GM18520 (cell line): ENCODE results near the gene RYR3.
"Not testable (repeated sequence)": the region's sequence is repeated elsewhere in the genome, so short reads cannot be mapped to it uniquely, and the experiment has no call there.

Experiments used
- ATAC-seq: cut with Tn5 transposase; IDR thresholded peaks from one replicate; pipeline ENCODE4 v1.9.1; 2021; ENCODE audit not compliant: unreplicated experiment

The RYR3 gene

DNA sequence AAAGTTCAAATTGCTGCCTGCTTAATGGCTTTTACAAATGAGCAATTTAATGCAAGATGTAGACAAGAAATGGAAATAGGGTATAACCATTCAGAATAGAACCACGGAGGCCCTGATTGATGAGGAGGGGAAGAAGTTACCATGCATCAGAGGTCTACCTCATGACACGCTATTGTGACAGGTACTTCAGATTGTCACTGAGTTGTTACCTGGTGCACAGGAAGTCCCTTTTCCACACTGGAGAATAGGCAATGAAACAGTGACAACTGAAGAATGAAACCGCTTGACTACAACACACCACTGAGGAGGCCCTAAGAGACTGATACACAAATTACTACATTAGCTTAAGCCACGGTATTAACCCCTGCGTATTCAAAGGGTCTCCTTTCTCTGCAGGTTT, 251.2 kb downstream of the RYR3 start:
- no peak for ATAC-seq

DNA sequence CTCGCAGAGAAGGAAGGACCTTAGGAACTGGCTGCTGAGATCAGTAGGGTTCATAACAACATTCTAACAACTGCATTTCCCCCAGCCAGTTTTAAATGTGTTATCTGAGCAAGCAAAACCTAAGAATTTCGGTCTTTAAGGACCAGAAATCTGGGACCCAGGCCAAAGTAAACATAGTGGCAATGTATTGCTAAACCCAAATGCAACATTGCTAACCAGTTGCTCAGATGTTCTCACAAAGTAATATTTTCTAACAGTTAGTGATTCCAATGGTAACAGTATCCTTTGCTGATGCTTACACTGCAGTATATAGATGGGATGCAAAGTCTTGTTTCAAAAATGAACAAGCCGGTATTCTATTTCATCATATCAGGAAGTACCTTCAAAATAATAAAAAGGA, 254.3 kb downstream of the RYR3 start:
- no peak for ATAC-seq

DNA sequence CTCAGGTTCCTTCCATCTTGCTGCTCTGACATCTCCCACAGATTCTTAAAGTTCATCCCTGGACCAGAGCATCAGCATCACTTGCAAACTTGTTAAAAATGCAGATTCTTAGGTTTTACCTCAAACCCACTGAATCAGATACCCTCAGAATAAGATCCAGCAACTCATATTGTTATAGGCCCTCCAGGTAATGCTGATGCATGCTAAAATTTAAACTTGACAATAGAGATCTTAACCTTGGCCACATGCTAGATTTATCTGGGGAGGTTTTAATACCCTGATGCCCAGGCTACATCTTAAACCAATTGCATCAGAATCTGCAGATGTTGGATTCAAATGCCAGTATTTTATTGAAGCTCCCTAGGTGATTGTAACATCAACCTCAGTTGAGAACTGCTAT, 256.9 kb downstream of the RYR3 start:
- ATAC-seq = no peak

DNA sequence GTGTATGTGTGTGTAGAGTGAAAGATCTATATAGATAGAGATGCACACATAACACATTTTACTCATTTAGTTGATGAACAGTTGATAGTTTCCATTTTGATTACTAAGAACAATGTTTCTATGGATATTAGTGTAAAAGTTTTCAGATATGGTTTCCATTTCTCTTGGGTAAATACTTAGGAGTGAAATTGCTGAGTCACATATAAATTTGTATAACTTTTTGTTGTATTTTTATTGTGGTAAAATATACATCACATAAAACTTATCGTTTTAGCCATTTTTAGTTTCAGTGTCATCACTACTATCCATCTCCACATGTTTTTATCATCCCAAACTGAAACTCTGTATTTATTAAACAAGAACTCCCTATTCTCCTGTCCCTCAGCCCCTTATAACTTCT, 258.3 kb downstream of the RYR3 start:
- ATAC-seq = no peak

DNA sequence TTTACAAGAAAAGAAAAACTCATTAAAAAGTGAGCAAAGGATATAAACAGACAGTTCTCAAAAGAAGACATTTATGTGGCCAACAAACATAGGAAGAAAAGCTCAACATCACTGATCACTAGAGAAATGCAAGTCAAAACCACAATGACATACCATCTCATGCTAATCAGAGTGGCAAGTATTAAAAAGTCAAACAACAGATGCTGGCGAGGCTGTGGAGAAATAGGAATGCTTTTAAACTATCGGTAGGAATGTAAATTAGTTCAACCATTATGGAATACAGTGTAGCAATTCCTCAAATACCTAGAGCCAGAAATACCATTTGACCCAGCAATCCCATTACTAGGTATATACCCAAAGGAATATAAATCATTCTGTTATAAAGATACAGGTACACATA, 267.1 kb downstream of the RYR3 start:
- not testable (repeated sequence) for ATAC-seq

DNA sequence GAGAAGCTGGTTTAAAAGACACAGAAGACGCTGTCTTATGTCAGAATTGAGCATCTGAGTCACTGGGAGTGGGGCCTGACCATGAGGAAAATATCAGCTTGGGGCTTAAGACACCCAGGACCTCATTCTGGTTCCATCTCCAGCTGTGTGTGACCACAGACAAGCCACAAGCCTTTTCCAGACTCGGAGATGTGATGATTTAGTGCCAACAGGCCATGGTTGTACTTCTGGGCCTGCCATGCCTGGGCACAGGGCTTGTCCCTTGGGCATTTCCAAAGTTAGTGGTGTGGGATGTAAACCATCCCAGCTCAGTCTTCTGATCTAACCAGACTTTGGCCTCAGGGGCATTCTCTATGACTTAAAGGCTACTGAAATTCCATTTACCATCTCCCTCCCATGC, 269.8 kb downstream of the RYR3 start:
- ATAC-seq = no peak

DNA sequence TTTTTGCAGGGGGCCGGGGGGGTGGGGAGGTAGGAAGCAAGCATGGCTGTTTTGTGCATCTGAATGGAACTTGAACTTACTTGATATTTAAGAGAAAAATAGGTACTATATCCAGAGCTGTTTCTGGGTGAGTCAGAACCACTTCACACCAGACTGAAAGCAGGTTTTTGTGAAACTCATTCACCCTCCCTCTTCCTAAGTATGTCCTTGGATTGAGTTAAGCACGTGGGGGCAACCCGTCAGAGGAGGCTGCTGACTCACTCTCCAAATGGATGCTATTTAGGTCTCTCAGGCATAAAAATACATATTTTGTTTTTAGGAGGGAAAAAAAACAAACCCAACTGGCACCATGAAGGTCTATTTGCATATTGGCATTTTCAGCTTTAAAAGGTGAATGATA, 270.3 kb downstream of the RYR3 start:
- ATAC-seq = no peak

DNA sequence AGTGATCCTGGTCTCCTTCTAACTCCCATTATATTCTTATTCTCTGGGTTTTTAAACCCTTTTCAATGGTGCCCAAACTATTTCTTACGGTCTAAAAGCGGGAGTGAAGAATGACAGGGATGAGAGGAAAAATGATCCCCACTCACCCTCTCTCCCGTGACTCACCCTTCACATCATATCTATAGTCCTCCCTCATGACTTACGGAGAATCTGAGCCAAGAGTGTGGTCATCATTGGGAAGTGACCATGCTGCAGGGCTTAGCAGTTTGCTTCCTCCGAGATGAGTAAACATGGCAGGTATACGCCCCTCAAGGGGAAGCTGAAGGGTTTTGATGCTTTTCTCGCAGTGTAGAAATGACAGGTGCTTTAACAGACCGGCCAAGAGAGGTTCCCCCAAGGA, 274.0 kb downstream of the RYR3 start:
- no peak for ATAC-seq

DNA sequence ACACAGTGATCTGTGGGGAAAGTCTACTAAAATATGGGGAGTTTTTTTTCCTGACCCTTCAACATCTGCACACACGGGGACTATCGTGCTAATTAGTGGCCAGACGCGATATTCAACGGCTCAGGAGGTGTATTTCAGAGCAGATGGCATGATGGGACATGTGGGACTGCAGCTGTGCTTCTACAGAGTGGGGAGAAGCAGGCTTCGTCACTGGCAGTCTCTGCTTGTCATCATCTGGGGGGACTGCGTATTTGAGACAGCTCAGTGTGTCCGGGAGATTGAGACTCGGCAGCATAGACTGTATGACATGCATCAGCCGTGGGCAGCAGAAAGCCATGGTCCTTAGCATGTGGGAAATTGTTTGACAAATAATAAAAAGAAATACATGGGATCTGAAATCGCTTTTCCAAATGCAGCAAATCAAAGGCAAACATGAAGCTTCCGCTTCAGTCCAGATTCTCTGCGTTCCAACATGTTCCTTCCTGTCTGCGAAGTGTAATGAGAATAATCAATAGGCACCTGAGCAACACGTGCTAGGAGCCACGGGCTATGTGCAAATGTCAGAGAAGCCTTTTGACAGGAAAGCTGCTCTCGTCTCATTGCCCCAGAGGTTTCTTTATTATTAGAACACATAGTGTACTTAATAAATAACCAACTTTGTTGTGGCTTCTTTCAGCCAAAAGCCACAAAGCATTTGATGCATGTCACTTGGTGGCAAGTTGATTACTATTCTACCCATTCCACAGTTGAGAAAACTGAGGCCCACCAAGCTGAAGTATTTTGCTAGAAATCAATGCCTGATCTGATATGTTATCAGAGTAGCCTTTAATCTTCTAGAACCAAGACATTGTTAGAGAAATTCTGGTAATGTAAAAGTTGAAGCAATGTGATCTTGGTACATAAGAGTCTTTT, 276.3 kb downstream of the RYR3 start:
- no peak for ATAC-seq

DNA sequence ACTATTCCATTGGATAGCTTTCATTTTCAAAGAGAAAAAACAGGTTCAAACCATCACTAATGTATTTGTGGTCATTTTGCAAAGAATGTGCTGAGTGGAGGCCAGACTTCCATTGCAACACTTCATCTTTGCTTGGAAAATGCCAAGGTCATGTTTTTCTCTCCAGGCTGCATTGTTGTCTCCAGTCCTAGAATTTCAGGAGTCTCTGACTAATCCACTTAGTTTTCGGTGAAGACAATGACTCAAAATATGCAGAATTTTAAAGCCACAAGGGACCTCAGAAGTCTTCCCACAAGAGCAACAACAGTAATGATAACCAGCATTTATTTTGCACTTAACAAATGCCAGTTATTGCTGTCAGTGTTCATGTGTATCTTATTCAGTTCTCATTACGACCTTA, 277.0 kb downstream of the RYR3 start:
- ATAC-seq = no peak

DNA sequence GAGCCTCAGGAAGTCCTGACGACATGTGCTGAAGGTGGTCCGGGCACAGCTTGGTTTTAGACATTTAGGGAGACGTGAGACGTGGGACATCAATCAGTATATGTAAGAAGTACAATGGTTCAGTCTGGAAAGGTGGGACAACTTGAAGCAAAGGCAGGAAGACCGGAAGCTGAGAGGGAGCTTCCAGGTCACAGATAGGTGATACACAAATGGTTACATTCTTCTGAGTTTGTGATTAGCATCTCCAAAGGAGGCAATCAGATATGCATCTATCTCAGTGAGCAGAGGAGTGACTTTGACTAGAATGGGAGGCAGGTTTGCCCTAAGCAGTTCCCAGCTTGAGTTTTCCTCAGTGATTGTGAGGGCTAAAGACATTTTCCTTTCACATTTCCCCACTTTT, 282.1 kb downstream of the RYR3 start:
- no peak for ATAC-seq

DNA sequence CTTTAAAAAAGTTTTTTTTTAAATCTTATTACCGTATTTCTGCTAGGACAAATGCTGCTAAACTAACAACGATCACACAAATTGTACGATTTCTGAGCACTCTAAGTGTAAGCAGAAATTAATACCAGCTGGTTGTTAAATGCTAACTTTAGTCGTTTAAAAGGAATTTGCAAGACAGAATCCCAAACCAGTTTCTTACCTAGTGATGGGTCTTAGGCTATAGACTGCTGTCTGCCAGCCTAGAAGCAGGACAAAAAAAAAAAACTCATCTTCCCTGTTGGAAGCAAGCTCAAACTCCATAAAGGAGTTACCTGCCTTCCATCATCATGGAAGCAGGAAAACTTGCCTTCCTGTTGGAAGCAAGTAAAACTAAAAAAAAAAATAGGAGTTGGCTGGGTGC, 287.6 kb downstream of the RYR3 start:
- ATAC-seq = not testable (repeated sequence)

DNA sequence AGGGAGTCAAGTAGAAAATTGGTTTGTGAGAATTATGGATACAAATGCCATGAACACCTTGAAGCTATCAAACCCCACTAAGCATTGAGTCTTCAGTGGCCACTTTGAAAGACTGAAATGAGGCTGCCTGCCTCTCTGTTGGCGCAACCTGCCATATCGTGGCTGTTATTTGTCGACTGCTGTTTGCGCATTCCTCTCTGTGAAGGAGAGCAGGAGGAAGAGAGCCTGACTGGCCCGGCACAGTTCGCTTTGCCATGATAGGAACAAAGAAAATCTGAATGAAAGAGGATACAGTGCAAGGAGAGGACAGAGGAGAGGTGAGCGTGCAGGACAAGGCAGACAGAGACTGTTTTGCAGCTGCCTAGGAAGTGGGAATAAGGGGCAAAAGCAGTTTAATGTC, 289.4 kb downstream of the RYR3 start:
- ATAC-seq = no peak

DNA sequence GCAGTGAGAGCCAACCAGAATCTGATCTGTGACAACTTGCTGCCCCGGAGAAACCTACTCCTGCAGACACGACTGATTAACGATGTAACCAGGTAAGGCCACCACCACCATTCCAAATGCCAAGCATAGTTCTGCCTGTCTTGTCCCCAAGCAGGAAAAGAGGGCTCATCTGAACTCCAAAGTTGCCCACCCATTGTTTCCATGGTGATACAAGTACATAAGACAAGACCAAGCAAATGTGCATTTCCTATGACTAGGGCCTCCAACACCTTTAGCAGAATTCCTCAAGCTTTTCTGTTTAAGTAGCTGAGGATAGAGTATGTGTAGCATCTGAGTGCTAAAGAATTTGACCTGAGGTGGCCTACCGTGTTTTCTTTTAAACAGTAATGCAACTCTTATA, 290.7 kb downstream of the RYR3 start:
- ATAC-seq = no peak

DNA sequence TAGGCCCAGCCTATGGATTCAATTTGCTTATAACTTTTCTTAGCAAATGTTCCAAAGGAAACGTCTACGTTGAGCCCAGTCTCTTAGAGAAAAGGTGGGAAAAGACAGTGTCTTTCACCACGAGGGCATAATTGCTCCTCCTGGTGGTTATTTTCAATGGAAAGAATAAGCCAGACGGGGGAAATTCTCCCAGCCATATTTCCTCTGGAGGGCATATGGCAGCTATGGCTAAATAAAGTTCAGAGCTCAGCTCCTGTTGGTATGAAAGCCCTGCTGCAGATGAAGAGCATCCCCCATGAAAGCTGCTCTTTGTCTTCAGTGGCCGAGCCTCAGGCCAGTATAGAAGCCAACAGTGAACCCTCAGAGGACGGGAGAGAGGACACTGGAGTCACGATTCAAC, 297.9 kb downstream of the RYR3 start:
- no peak for ATAC-seq

DNA sequence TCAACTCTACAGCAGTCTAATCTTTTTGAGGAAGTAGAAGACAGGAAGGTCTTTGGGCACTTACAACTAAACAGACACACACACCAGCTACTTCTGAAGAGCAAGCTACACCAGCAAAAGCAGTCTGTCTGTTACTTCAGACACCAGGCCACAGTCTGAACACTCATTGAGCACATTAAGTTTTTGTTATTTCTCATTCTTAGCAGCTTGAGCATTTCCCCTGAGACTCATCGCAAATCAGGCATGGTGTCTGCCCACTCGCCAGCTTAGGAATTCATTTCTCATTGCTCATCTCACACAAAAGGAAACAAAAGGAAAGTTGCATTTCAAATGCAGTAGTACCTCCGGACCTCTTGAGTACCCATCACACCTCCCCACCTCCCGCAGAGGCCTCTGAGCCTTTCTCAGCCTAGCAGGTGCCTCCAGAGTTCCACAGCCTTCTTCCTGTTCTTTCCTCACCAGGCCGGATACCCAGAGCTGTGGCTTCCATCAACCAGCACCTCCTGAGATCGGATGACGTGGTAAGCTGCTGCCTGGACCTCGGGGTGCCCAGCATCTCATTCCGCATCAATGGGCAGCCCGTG, 302.0 kb downstream of the RYR3 start:
- no peak for ATAC-seq

DNA sequence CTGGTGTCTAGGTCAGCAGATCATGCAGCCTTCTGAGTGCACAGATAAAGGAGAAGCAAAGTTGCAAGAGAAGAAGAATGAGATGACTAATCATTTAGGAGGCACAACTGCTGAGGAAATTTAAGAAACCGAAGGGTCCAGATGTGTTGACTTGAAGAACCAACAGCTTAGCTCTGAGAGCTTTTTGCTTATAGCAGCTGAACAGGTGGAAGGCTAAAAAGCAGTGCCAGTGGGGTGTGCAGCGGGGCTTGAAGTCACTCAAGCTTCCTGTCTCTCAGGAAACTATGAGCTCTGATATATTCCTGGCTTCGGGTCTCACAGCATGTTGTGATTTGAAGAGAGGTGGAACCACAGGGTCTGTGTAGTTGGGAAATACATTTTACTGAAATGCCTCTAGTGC, 305.7 kb downstream of the RYR3 start:
- no peak for ATAC-seq

DNA sequence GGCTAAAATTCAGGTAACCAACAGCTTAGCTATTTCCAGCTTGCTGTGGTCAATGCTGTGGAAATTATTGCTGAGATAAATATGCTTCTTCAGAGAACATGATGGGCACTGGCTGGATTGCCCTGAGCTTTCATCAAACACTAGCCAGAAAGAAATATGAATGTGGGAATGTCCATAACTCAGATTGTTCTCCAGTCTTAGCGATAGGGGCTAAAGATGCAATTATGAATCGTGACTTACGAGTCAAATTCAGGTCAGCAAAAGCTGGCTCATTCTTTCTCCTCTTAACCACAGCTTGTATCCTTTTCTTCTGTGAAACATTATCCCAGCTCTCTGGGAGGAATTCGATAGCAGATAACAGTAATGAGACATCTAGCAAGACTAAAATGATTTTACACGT, 307.6 kb downstream of the RYR3 start:
- ATAC-seq = no peak

DNA sequence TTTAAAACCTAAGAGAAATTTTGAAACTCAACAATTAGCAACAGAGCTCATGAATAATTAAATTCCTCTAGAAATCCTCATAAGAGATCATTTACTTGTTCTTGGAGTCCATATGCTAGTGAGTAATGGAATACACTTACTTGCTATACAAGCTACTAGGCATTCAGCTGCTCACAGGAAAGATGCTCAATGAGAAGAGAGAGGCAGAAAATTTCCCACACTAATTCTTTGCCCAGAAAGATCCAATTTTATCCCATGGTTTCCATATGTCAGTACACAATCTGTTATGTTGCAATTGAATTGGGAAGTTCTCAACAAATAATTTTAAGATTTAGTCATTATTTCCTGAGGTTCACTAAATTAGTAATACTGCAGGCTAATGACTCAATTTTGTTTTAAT, 310.4 kb downstream of the RYR3 start:
- ATAC-seq = no peak

DNA sequence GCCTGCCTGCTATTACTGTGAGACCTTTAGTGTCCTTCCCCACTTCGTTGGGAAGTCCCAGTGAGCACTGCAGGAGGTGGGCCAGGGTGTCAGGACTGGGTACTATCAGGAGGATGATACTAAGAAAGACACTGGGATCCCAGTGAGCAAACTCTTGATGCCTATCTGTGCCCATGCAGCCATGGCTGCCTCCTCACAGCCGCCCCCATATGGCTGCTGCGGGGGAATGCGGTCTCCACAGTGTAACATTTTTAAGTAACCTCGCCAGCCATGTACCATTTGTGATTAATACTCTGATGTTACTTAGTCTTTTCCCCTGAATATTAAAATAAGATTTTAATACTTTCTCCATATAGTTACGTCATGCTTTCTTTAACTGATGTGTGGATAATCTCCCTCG, 312.2 kb downstream of the RYR3 start:
- no peak for ATAC-seq

DNA sequence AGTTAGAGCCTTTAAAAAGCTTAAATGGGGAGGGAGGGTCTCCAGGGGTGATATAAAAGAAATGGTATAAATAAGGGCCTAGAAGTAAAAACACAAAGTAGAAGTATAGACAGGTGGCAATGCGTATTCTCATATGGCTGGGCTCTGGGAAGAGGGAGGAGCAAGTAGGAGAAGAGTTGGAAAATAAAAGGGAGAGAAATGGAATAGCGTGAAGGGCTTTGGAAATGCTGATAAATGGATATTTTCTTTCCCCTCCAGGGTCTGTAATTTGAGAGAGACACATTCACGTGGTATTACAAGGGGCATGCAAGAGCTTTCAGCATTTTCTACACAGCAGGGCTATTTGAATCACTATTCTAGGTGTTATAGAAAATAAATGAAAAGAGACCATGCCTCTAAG, 313.7 kb downstream of the RYR3 start:
- no peak for ATAC-seq

DNA sequence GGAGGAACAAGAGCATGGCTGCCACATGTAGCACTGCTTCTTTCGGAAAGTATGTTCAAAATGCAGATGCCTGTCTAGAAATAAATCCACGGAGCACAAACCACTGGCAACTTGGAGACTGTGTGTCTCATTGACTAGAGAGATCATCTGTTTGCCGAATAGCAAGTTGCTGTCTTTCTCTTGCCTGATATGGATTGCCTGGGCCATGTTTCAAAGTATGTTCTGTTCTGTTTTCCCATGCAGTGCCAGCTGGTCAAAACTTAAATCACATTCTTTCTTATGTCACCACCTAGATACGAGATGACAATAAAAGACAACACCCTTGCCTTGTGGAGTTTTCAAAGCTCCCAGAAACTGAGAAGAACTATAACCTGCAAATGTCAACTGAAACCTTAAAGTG, 318.9 kb downstream of the RYR3 start:
- ATAC-seq = no peak

DNA sequence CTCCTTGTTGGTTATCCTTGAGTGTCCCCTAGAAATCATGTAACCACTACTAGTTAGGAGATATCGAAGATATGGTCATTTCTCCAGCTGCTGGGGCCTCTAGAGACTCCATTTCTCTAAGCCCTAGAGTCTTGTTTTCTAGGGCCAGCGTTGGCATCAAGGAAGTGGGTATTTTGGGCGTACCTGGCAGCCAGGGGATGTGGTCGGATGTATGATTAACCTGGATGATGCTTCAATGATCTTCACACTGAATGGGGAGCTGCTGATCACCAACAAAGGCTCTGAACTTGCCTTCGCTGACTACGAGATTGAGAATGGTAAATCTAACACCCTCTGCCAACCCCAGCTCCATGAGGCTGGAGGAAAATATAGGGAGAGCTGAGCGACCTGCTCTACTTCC, 325.5 kb downstream of the RYR3 start:
- ATAC-seq = no peak
